ENCODE measurements around the gene MYBPC1. TPM values are rescaled to one million over a fixed set of nuclear protein-coding genes. Genes with fewer than 3 reads are reported as not detected.

Gene MYBPC1
- total and polyA plus RNA-seq, 2 of the 13 experiments (the other 11 are each of a cell fraction or from before 2014, with no cell fraction given): 0.31 to 0.53 TPM

DNA sequence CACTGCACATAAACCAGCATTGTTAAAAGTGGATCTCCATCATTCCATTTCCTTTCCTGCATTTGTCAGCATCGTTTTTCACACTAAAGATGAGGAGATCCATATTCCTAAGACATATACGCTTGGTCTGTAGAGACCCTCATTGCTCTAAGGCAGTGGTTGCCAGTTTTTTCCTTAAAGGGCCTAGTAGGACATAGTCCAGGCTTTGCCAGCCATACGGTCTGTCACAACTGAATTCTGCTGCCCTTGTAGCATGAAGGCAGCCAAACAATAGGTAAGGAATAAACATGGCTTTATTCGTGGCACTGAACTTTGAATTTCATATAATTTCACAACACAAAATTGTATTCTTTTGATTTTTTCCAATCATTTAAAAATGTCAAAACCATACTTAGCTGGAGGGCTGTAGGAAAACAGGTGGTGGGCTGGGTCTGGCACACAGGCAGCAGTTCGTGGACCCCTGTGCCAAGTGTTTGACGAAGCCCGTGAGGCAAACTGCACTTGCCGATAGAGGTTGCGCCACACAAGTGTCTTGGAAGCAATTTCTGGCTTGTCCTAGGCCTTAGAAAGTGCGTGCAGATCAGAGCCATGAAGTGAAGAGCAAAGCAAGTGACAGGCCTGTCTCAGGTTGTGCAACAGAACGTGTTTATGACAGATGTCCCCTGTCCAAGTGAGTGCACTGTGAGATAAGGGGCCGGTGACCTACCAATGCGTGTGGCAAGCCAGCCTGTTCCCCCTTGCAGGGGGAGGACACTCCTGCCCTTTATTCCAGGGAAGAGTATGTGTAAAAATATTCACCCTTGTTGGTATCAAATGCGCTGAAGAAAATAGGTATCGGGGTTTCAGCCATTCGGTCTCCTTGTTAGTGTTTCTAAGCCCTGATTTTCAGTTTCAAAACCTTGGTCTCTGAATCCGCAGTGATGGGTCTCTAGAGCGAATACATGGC, 101.8 kb downstream of the MYBPC1 start (continued):
- TF ChIP-seq, protein P1, sequence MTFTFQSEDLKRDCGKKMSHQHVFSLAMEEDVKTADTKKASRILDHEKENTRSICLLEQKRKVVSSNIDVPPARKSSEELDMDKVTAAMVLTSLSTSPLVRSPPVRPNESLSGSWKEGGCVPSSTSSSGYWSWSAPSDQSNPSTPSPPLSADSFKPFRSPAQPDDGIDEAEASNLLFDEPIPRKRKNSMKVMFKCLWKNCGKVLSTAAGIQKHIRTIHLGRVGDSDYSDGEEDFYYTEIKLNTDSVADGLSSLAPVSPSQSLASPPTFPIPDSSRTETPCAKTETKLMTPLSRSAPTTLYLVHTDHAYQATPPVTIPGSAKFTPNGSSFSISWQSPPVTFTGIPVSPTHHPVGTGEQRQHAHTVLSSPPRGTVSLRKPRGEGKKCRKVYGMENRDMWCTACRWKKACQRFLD (CRISPR knock-in tag; IDR thresholded peaks at IDR 0.05; ENCODE audit: borderline replicate concordance): no peak
- TF ChIP-seq, protein P2, sequence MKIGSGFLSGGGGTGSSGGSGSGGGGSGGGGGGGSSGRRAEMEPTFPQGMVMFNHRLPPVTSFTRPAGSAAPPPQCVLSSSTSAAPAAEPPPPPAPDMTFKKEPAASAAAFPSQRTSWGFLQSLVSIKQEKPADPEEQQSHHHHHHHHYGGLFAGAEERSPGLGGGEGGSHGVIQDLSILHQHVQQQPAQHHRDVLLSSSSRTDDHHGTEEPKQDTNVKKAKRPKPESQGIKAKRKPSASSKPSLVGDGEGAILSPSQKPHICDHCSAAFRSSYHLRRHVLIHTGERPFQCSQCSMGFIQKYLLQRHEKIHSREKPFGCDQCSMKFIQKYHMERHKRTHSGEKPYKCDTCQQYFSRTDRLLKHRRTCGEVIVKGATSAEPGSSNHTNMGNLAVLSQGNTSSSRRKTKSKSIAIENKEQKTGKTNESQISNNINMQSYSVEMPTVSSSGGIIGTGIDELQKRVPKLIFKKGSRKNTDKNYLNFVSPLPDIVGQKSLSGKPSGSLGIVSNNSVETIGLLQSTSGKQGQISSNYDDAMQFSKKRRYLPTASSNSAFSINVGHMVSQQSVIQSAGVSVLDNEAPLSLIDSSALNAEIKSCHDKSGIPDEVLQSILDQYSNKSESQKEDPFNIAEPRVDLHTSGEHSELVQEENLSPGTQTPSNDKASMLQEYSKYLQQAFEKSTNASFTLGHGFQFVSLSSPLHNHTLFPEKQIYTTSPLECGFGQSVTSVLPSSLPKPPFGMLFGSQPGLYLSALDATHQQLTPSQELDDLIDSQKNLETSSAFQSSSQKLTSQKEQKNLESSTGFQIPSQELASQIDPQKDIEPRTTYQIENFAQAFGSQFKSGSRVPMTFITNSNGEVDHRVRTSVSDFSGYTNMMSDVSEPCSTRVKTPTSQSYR (CRISPR knock-in tag; IDR thresholded peaks at IDR 0.05; ENCODE audit: borderline replicate concordance): peak; percentile 48; the same call in 1 of the 2 replicates
- TF ChIP-seq CEBPG (CRISPR knock-in tag; IDR thresholded peaks at IDR 0.05) (peak; percentile 98), MYC (CRISPR knock-in tag; IDR thresholded peaks at IDR 0.05; ENCODE audit: borderline replicate concordance) (no peak; the same call in 1 of the 2 replicates), ZFY (CRISPR knock-in tag; IDR thresholded peaks at IDR 0.05) (peak; percentile 73), ZSCAN9 (CRISPR knock-in tag; IDR thresholded peaks at IDR 0.05; ENCODE audit: borderline replicate concordance) (no peak), RFX1 (IDR thresholded peaks at IDR 0.05) (no peak), MXD4 (CRISPR knock-in tag; IDR thresholded peaks at IDR 0.05) (peak; percentile 91; the same call in 1 of the 2 replicates), ZNF788 (CRISPR knock-in tag; IDR thresholded peaks at IDR 0.05; ENCODE audit: borderline replicate concordance) (peak; percentile 66; the same call in 1 of the 2 replicates), TP53 (CRISPR knock-in tag; conservative IDR thresholded peaks at IDR 0.05) (no peak), ZNF598 (CRISPR knock-in tag; IDR thresholded peaks at IDR 0.05; ENCODE audit: borderline replicate concordance) (no peak), CEBPB (IDR thresholded peaks at IDR 0.05; ENCODE audit: borderline replicate concordance, low read depth, low read length) (peak; percentile 97), ZNF20 (CRISPR knock-in tag; IDR thresholded peaks at IDR 0.05) (no peak), ZNF772 (CRISPR knock-in tag; IDR thresholded peaks at IDR 0.05) (0 out of 2 replicates have a peak, but pooled peaks have one; percentile 40), ARNTL (CRISPR knock-in tag; IDR thresholded peaks at IDR 0.05) (no peak; the same call in 1 of the 2 replicates), MLLT10 (CRISPR knock-in tag; IDR thresholded peaks at IDR 0.05) (no peak), ZNF737 (CRISPR knock-in tag; IDR thresholded peaks at IDR 0.05; ENCODE audit: borderline replicate concordance) (no peak), CREM (IDR thresholded peaks at IDR 0.05) (no peak), CREM (CRISPR knock-in tag; IDR thresholded peaks at IDR 0.05) (no peak), NPAS2 (CRISPR knock-in tag; IDR thresholded peaks at IDR 0.05; ENCODE audit: borderline replicate concordance) (no peak)
- TF ChIP-seq, protein P3, sequence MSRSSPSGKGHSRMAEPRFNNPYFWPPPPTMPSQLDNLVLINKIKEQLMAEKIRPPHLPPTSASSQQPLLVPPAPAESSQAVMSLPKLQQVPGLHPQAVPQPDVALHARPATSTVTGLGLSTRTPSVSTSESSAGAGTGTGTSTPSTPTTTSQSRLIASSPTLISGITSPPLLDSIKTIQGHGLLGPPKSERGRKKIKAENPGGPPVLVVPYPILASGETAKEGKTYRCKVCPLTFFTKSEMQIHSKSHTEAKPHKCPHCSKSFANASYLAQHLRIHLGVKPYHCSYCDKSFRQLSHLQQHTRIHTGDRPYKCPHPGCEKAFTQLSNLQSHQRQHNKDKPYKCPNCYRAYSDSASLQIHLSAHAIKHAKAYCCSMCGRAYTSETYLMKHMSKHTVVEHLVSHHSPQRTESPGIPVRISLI (CRISPR knock-in tag; IDR thresholded peaks at IDR 0.05; ENCODE audit: borderline replicate concordance): 0 out of 2 replicates have a peak, but pooled peaks have one; percentile 31
- TF ChIP-seq, protein P4, sequence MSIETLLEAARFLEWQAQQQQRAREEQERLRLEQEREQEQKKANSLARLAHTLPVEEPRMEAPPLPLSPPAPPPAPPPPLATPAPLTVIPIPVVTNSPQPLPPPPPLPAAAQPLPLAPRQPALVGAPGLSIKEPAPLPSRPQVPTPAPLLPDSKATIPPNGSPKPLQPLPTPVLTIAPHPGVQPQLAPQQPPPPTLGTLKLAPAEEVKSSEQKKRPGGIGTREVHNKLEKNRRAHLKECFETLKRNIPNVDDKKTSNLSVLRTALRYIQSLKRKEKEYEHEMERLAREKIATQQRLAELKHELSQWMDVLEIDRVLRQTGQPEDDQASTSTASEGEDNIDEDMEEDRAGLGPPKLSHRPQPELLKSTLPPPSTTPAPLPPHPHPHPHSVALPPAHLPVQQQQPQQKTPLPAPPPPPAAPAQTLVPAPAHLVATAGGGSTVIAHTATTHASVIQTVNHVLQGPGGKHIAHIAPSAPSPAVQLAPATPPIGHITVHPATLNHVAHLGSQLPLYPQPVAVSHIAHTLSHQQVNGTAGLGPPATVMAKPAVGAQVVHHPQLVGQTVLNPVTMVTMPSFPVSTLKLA (IDR thresholded peaks at IDR 0.05): peak; percentile 36
